ENCODE results near the gene NEB. TPM values are rescaled to one million over a fixed set of nuclear protein-coding genes. Genes with fewer than 3 reads are reported as not detected.

NEB gene
- total RNA-seq, 3 donors from 2014 or later (not counting 1 experiment from before 2014, with no cell fraction given) = 5.0 to 5.7 (median 5.4) TPM

DNA sequence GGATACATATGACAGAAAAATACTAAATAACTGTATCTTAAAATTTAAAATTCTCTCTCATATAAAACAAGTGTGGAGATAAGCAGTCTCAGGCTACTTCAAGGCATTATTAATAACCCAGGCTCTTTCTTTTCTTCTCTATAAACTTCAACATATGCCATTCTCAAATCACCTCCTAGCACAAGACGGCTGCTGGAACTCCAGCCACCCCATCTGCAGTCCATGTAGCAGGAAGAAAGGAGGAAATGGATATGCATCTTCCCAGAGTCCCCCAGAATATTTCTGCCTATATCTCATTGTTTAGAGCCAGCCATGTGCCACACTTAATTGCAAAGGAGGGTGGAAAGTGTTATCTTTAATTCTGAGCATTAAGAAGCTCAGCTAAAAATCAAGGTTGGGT, 35.3 kb upstream of the NEB start:
- Mint-ChIP-seq H3K27ac (no peak overlapping the region), H3K36me3 (no peaks in the 10 kb centered on the region), H3K4me1 (peaks cover 29 to 30% of the 10 kb centered on the region in 2 donors), H3K9me3 (peaks cover 0 to 3% of the 10 kb centered on the region in 2 donors), H3K4me3 (no peak overlapping the region), H3K27me3 (ENCODE audit: low read depth in 2 of 2) (no peaks in the 10 kb centered on the region)
- Histone ChIP-seq H3K27ac (ENCODE audit: low read length) (no peak overlapping the region), H3K36me3 (ENCODE audit: control insufficient read depth, insufficient read depth, low read length) (no peaks in the 10 kb centered on the region), H3K4me1 (ENCODE audit: control insufficient read depth, insufficient read depth, low read length) (peaks cover 33% of the 10 kb centered on the region), H3K27me3 (ENCODE audit: control insufficient read depth, insufficient read depth, low read length) (no peaks in the 10 kb centered on the region), H3K9me3 (ENCODE audit: control insufficient read depth, insufficient read depth, low read length) (no peaks in the 10 kb centered on the region), H3K4me3 (ENCODE audit: low read length) (no peak overlapping the region)
- no peak for ATAC-seq
- DNase-seq = no peak
- intact Hi-C loops (cut with micrococcal nuclease) = no loop called here
- WGBS (ENCODE audit: insufficient coverage) = no CpG with 5 or more reads among the region's 1 CpG
- TF ChIP-seq, protein P1, sequence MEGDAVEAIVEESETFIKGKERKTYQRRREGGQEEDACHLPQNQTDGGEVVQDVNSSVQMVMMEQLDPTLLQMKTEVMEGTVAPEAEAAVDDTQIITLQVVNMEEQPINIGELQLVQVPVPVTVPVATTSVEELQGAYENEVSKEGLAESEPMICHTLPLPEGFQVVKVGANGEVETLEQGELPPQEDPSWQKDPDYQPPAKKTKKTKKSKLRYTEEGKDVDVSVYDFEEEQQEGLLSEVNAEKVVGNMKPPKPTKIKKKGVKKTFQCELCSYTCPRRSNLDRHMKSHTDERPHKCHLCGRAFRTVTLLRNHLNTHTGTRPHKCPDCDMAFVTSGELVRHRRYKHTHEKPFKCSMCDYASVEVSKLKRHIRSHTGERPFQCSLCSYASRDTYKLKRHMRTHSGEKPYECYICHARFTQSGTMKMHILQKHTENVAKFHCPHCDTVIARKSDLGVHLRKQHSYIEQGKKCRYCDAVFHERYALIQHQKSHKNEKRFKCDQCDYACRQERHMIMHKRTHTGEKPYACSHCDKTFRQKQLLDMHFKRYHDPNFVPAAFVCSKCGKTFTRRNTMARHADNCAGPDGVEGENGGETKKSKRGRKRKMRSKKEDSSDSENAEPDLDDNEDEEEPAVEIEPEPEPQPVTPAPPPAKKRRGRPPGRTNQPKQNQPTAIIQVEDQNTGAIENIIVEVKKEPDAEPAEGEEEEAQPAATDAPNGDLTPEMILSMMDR (IDR thresholded peaks at IDR 0.05) = no peak

DNA sequence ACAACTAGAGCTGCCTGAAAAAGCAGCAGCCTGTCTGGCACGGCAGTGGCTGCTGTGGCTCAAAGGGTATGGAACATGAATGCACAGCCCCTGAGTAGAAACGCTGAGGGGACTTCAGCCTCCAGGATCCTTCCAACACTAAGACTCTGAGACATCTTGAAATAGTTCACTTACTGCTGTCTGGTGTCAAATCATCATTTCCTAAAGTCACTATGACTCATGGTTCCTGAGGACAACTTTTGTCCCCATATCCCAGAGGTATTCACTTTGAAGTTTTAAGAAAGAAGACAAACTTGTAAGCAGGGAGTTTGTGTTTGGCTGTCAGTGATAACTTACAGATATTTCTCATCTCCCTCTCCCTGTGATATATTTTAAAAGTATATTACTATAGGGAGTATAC, 33.3 kb upstream of the NEB start:
- TF ChIP-seq, protein P1 (IDR thresholded peaks at IDR 0.05) = no peak
- H3K27ac Mint-ChIP-seq = peak overlapping the region; percentile 83 to 89

DNA sequence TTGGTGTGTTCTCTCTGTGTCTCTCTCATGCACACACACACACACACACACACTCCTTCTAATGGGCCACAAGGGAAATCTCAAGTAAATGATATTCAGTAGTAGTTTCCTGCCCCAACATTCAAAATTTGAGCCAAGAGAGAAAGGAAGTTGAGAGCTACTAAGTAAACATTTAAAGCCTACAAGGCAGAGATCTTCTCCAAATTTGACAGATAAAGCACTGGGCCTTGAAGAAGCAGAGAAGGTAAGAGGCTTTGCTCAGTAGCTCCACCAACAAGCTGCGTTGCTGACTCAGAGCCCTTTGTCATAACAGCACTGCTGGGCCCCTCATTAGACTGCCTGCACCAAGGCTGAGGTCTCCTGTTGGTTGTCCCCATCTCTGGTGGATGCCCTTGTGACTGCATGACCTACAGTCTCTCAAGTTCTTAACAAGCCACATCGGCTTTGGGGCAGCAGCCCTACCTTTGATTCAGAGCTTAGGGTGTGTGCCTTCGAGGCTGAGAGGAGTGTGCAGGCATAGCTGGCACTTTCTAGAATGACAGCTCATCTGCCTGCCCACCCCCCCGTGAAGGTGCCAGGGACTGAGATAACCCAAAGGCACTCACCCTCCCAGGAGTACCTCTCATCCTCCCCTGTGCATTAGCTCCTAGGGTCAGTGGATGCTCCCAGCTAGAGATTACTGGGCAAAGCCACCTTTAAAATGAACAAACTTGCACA, 32.3 kb upstream of the NEB start:
- no peaks in the 10 kb centered on the region for H3K36me3 ChIP-seq (ENCODE audit: control insufficient read depth, insufficient read depth, low read length)
- H3K4me3 Mint-ChIP-seq = peak overlapping the region; percentile 58
- H3K4me1 Mint-ChIP-seq = peaks cover 43 to 47% of the 10 kb centered on the region in 2 donors
- WGBS (ENCODE audit: insufficient coverage) = 55% methylated on average over 4 of the region's 4 CpGs
- H3K9me3 Mint-ChIP-seq = peaks cover 0 to 3% of the 10 kb centered on the region in 2 donors
- intact Hi-C loops (cut with micrococcal nuclease) = no loop called here
- H3K4me3 ChIP-seq (ENCODE audit: low read length) = no peak overlapping the region
- H3K36me3 Mint-ChIP-seq = no peaks in the 10 kb centered on the region
- H3K9me3 ChIP-seq (ENCODE audit: control insufficient read depth, insufficient read depth, low read length) = no peaks in the 10 kb centered on the region
- peaks cover 34% of the 10 kb centered on the region for H3K4me1 ChIP-seq (ENCODE audit: control insufficient read depth, insufficient read depth, low read length)
- H3K27ac Mint-ChIP-seq = peak overlapping the region; percentile 83 to 89
- H3K27me3 Mint-ChIP-seq (ENCODE audit: low read depth in 2 of 2) = no peaks in the 10 kb centered on the region
- DNase-seq (no peak), ATAC-seq (peak in 2 of 3 donors; percentile 60 to 66)
- H3K27ac ChIP-seq (ENCODE audit: low read length) = peak overlapping the region; percentile 71
- no peaks in the 10 kb centered on the region for H3K27me3 ChIP-seq (ENCODE audit: control insufficient read depth, insufficient read depth, low read length)
- TF ChIP-seq, protein P1 (IDR thresholded peaks at IDR 0.05) = no peak

More for the DNA sequence above, 33.3 kb upstream of the NEB start:
- DNase-seq (no peak), ATAC-seq (no peak)
- H3K4me3 ChIP-seq (ENCODE audit: low read length) = no peak overlapping the region
- H3K4me1 Mint-ChIP-seq = peaks cover 43 to 47% of the 10 kb centered on the region in 2 donors
- peak overlapping the region; percentile 71 for H3K27ac ChIP-seq (ENCODE audit: low read length)
- H3K27me3 Mint-ChIP-seq (ENCODE audit: low read depth in 2 of 2) = no peaks in the 10 kb centered on the region
- H3K4me3 Mint-ChIP-seq = no peak overlapping the region
- H3K4me1 ChIP-seq (ENCODE audit: control insufficient read depth, insufficient read depth, low read length) = peaks cover 38% of the 10 kb centered on the region
- H3K36me3 Mint-ChIP-seq = no peaks in the 10 kb centered on the region
- no peaks in the 10 kb centered on the region for H3K27me3 ChIP-seq (ENCODE audit: control insufficient read depth, insufficient read depth, low read length)
- H3K9me3 Mint-ChIP-seq = peaks cover 0 to 3% of the 10 kb centered on the region in 2 donors
- no peaks in the 10 kb centered on the region for H3K9me3 ChIP-seq (ENCODE audit: control insufficient read depth, insufficient read depth, low read length)
- 69% methylated on average over 2 of the region's 2 CpGs for WGBS (ENCODE audit: insufficient coverage)
- intact Hi-C loops (cut with micrococcal nuclease) = no loop called here
- H3K36me3 ChIP-seq (ENCODE audit: control insufficient read depth, insufficient read depth, low read length) = no peaks in the 10 kb centered on the region
